Glutamatergic neuron (in vitro differentiated cells): ENCODE results near the gene TMEM14A. TPM values are rescaled to one million over a fixed set of nuclear protein-coding genes. Genes with fewer than 3 reads are reported as not detected.
A peak's percentile ranks its signal among the peaks of the same experiment; 100 is the strongest.

Experiments
- DNase-seq: peaks from one replicate; pipeline ENCODE4 v3.0.0; 2022
- H3K27ac Mint-ChIP-seq: one replicate; pipeline ENCODE4 v1.8.0; 2020; ENCODE audit warnings: mild to moderate bottlenecking, mixed read lengths, inconsistent platforms; ENCODE audit not compliant: unreplicated experiment
- H3K27me3 Mint-ChIP-seq: one replicate; pipeline ENCODE4 v1.8.0; 2020; ENCODE audit warnings: mild to moderate bottlenecking, moderate library complexity, mixed read lengths, inconsistent platforms; ENCODE audit not compliant: unreplicated experiment
- H3K36me3 Mint-ChIP-seq: one replicate; pipeline ENCODE4 v1.8.0; 2020; ENCODE audit warnings: mild to moderate bottlenecking, mixed read lengths, inconsistent platforms; ENCODE audit not compliant: unreplicated experiment
- H3K4me1 Mint-ChIP-seq: one replicate; pipeline ENCODE4 v1.8.0; 2020; ENCODE audit warnings: mild to moderate bottlenecking, low read depth, mixed read lengths, inconsistent platforms; ENCODE audit not compliant: unreplicated experiment
- H3K4me3 Mint-ChIP-seq: one replicate; pipeline ENCODE4 v1.8.0; 2020; ENCODE audit warnings: mild to moderate bottlenecking, mixed read lengths, inconsistent platforms; ENCODE audit not compliant: unreplicated experiment
- H3K9me3 Mint-ChIP-seq: one replicate; pipeline ENCODE4 v1.8.0; 2020; ENCODE audit warnings: mild to moderate bottlenecking, moderate library complexity, mixed read lengths, inconsistent platforms; ENCODE audit not compliant: unreplicated experiment
- total RNA-seq: library from RNA; stranded (reverse); fragmentation: NEBNext Ultra II Directional; extraction: Animal tissue kit (Norgen Biotek cat#: 25700); gene quantifications from one replicate; pipeline ENCODE4 v1.2.1, GENCODE V29; 2021; ENCODE audit not compliant: unreplicated experiment
- TF ChIP-seq, protein P1 (sequence below): fragments of 200-600 bp; sonication (generic); IDR thresholded peaks from one replicate; pipeline ENCODE4 v1.5.0; 2021; ENCODE audit not compliant: partially characterized antibody, unreplicated experiment

The TMEM14A gene
- total RNA-seq, 1 donor from 2014 or later: 26.3 TPM

DNA sequence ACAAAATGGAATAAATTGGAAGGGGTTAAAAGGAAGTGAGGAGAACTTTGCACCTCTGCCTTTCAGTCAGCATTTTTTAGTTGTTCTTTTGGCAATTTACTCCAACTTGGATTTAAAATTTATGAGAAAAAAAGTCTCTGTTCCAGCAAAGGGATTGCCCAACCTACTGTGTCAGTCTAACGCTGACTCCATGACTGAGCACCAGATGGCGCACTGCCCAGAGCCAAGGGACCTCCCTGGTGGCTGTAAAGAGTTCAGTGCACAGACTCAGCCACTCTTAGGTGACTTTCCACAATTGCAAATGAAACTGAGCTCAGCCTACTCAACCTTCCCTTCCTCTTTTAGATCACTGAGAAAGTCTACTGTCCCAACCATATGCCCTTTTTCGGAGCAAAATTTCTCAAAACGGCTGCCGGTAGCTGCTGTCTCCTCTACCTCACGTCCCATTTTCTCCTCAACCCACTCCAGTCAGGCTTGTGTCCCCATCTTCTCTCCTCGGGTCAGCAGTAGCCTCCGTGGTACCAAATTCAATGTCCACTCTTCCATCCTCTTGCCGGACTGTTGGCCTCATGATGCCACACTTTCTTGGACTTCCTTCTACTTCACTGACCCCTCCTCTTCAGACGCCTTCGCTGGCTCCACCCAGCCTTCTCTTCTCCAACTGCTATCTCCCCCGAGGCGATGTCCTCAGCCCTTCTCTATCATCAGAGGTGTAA, 53.7 kb downstream of the TMEM14A start:
- Mint-ChIP-seq H3K4me3 (no peak overlapping the region), H3K27ac (no peak overlapping the region), H3K27me3 (peaks cover 2% of the 10 kb centered on the region), H3K36me3 (no peaks in the 10 kb centered on the region), H3K9me3 (no peaks in the 10 kb centered on the region), H3K4me1 (no peaks in the 10 kb centered on the region)
- TF ChIP-seq, protein P1, sequence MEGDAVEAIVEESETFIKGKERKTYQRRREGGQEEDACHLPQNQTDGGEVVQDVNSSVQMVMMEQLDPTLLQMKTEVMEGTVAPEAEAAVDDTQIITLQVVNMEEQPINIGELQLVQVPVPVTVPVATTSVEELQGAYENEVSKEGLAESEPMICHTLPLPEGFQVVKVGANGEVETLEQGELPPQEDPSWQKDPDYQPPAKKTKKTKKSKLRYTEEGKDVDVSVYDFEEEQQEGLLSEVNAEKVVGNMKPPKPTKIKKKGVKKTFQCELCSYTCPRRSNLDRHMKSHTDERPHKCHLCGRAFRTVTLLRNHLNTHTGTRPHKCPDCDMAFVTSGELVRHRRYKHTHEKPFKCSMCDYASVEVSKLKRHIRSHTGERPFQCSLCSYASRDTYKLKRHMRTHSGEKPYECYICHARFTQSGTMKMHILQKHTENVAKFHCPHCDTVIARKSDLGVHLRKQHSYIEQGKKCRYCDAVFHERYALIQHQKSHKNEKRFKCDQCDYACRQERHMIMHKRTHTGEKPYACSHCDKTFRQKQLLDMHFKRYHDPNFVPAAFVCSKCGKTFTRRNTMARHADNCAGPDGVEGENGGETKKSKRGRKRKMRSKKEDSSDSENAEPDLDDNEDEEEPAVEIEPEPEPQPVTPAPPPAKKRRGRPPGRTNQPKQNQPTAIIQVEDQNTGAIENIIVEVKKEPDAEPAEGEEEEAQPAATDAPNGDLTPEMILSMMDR: peak; percentile 29
- peak; percentile 72 for DNase-seq

DNA sequence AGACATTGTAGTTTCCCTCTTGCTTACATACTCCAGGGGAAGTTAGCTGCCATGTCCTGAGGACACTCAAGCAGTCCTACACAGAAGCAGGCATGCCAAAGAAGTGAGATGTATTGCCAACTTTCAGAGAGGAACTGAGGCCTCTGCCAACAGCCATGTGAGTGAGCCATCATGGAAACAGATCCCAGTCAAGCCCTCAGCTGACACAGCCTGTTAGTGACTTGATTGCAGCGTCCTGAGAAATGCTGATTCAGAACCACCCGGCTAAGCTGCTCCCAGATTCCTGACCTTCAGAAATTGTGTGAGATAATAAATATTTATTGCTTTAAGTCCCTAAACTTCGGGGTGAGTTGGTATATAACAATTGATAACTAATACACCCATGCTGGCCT, 54.2 kb downstream of the TMEM14A start:
- TF ChIP-seq, protein P1: no peak
- no peak overlapping the region for H3K27ac Mint-ChIP-seq
- DNase-seq: no peak
- no peaks in the 10 kb centered on the region for H3K9me3 Mint-ChIP-seq
- no peaks in the 10 kb centered on the region for H3K4me1 Mint-ChIP-seq
- no peaks in the 10 kb centered on the region for H3K36me3 Mint-ChIP-seq
- peaks cover 2% of the 10 kb centered on the region for H3K27me3 Mint-ChIP-seq
- H3K4me3 Mint-ChIP-seq: no peak overlapping the region

DNA sequence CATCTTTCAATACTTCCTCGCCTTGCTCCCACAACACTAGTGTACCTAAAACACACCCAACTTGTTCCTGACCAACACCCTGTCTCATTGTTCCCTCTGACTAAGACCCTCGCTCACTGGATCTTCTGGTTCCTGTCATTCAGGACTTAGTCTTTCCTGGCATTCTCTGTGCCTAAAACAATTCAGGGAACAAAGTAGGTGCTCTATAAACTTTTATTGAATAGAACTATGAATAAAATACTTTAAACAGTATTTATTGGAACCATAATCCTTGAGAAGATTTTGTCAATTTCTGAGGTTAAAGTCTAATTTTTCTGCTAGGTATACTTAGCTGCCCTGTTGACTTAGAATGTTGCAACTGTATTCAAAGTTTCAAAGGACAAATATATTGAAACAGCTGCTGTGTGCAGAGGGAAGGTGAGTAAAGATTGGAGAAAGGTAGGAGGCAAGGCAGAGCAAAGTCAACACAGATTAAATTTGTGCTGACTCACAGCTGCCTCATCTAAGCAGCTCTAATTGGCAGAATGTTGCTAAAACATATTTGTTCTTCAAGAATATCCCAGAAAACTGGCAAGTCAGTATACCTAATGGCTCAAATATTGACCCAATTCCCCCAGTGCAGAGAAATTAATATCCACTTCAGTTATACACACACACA, 54.8 kb downstream of the TMEM14A start:
- no peak for DNase-seq
- no peaks in the 10 kb centered on the region for H3K36me3 Mint-ChIP-seq
- H3K9me3 Mint-ChIP-seq: no peaks in the 10 kb centered on the region

DNA sequence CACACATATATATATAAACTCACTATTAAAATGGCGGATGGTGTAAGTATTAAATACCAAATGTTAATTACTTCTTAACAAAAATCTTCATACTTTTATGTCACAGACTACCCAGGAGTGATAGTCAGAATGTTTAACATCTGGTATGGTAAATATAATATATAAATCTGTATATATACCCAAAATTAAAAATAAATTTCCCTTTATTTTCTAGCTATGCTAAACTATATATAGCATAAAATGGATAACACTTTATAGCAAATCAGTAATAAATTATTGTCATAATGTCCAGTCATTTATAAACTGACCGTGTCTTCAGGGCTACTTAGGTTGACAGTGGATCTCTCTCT, 55.3 kb downstream of the TMEM14A start:
- Mint-ChIP-seq H3K4me3 (no peak overlapping the region), H3K27ac (no peak overlapping the region)
- DNase-seq: no peak

More for the DNA sequence above, 54.8 kb downstream of the TMEM14A start:
- Mint-ChIP-seq H3K27me3 (peaks cover 2% of the 10 kb centered on the region), H3K27ac (no peak overlapping the region), H3K4me1 (no peaks in the 10 kb centered on the region), H3K4me3 (no peak overlapping the region)
- TF ChIP-seq, protein P1: no peak

More for the DNA sequence above, 55.3 kb downstream of the TMEM14A start:
- peaks cover 2% of the 10 kb centered on the region for H3K27me3 Mint-ChIP-seq
- TF ChIP-seq, protein P1: no peak
- H3K4me1 Mint-ChIP-seq: peaks cover under 1% of the 10 kb centered on the region
- H3K36me3 Mint-ChIP-seq: no peaks in the 10 kb centered on the region
- no peaks in the 10 kb centered on the region for H3K9me3 Mint-ChIP-seq
